HCT116 (cell line): ENCODE measurements around the gene VWC2L. TPM values are rescaled to one million over a fixed set of nuclear protein-coding genes. Genes with fewer than 3 reads are reported as not detected.

Source experiments
- ATAC-seq: fragments of 200-7000 bp; cut with Tn5 transposase; 2 replicates; pipeline ENCODE4 v1.9.1; 2020; ENCODE audit warnings: mild to moderate bottlenecking, moderate library complexity
- BruUV-seq: library from RNA; stranded (reverse); fragments of 400-500 nt; replicated peaks from 2 replicates; lab custom pipeline; 2021; lab: Mats Ljungman, UMichigan
- CTCF ChIA-PET: fragments of 300-600 bp; sonication (Branson Sonifier 250); formaldehyde crosslinking; loops from one replicate; lab custom pipeline; 2021; ENCODE audit warnings: antibody characterized with exemption; lab: Charles Lee
- POLR2A ChIA-PET: fragments of 300-600, 350-600 bp; sonication (Branson Sonifier 250); formaldehyde crosslinking; loops from one replicate; lab custom pipeline; 2021; ENCODE audit warnings: antibody characterized with exemption; lab: Charles Lee
- RAD21 ChIA-PET, 2 experiments: fragments of 300-600 bp; sonication (Branson Sonifier 250); formaldehyde crosslinking; loops; one replicate each; lab custom pipeline; 2023; ENCODE audit warnings: low total read pairs in 2 of 2; ENCODE audit not compliant: uncharacterized antibody in 2 of 2, unreplicated experiment in 2 of 2, low non-redundant PET in 1 of 2; lab: Charles Lee
- DNase-seq: peaks from one replicate; pipeline ENCODE4 v3.0.0-alpha.2; 2010; ENCODE audit warnings: low read depth, low spot score
- H2AFZ ChIP-seq: fragments of 200-600 bp; shearing (Covaris generic), sonication (generic); 2 replicates; pipeline ENCODE4 v1.6.1; 2017; ENCODE audit warnings: low read depth, mixed run types, mixed read lengths, antibody characterized with exemption, low read length; ENCODE audit not compliant: poor library complexity, severe bottlenecking
- H3K27ac ChIP-seq: 2 replicates; pipeline ENCODE4 v1.5.1; 2012; ENCODE audit warnings: low read depth, low read length
- H3K27me3 ChIP-seq: fragments of 200-600 bp; sonication (generic); 2 replicates; pipeline ENCODE4 v1.6.1; 2016; ENCODE audit warnings: mixed run types, low read length, mixed read lengths; ENCODE audit not compliant: insufficient read depth
- H3K36me3 ChIP-seq, 2 experiments: fragments of 200-500 bp in 1 of 2; fragments of 200-600 bp in 1 of 2; sonication (Bioruptor generic) in 1 of 2; sonication (generic) in 1 of 2; 2 replicates each; pipeline versions ENCODE4 v1.5.1 to v1.6.1; 2014 to 2016; ENCODE audit warnings: low read length in 2 of 2, inconsistent platforms in 1 of 2, mixed read lengths in 1 of 2, mixed run types in 1 of 2; ENCODE audit not compliant: insufficient read depth in 2 of 2, control insufficient read depth in 1 of 2
- H3K4me1 ChIP-seq, 2 experiments: fragments of 200-600 bp in 1 of 2; sonication (generic) in 1 of 2; 2 replicates each; pipeline versions ENCODE4 v1.5.1 to v1.6.1; 2012 to 2017; ENCODE audit warnings: low read length in 2 of 2, inconsistent platforms in 1 of 2, mild to moderate bottlenecking in 1 of 2, mixed read lengths in 1 of 2, mixed run types in 1 of 2, moderate library complexity in 1 of 2; ENCODE audit not compliant: insufficient read depth in 2 of 2, control insufficient read depth in 1 of 2
- H3K4me2 ChIP-seq: fragments of 200-600 bp; sonication (generic); 2 replicates; pipeline ENCODE4 v1.6.1; 2017; ENCODE audit warnings: mixed run types, low read length, mixed read lengths
- H3K4me3 ChIP-seq, 2 experiments: fragments of 200-600 bp in 1 of 2; sonication (generic) in 1 of 2; replicated peaks in 1 of 2; 2 replicates each; pipeline ENCODE4 v1.5.1; 2011 to 2016; ENCODE audit warnings: low read length in 2 of 2, control low read depth in 1 of 2, low read depth in 1 of 2, mild to moderate bottlenecking in 1 of 2, mixed read lengths in 1 of 2, mixed run types in 1 of 2
- H3K79me2 ChIP-seq: fragments of 200-600 bp; sonication (generic); 2 replicates; pipeline ENCODE4 v1.6.1; 2017; ENCODE audit warnings: mild to moderate bottlenecking, mixed run types, low read length, moderate library complexity, mixed read lengths; ENCODE audit not compliant: insufficient read depth
- H3K9ac ChIP-seq: fragments of 200-600 bp; sonication (generic); 2 replicates; pipeline ENCODE4 v1.6.1; 2016; ENCODE audit warnings: low read length, mixed read lengths
- H3K9me2 ChIP-seq: fragments of 200-600 bp; sonication (generic), shearing (Covaris generic); 2 replicates; pipeline ENCODE4 v1.6.1; 2017; ENCODE audit warnings: mixed run types, mild to moderate bottlenecking, moderate library complexity; ENCODE audit not compliant: insufficient read depth
- H3K9me3 ChIP-seq, 2 experiments: fragments of 200-500 bp in 1 of 2; fragments of 200-600 bp in 1 of 2; sonication (Bioruptor generic) in 1 of 2; sonication (generic) in 1 of 2; 2 replicates each; pipeline ENCODE4 v1.6.1; 2014 to 2017; ENCODE audit warnings: low read length in 2 of 2, mixed read lengths in 2 of 2, inconsistent platforms in 1 of 2, low read depth in 1 of 2, mild to moderate bottlenecking in 1 of 2, mixed run types in 1 of 2, moderate library complexity in 1 of 2; ENCODE audit not compliant: control insufficient read depth in 1 of 2, insufficient read depth in 1 of 2
- H4K20me1 ChIP-seq: fragments of 200-600 bp; sonication (generic), shearing (Covaris generic); 2 replicates; pipeline ENCODE4 v1.6.1; 2017; ENCODE audit warnings: mixed run types, mild to moderate bottlenecking, moderate library complexity; ENCODE audit not compliant: insufficient read depth
- CEBPB ChIP-seq: IDR thresholded peaks from 2 replicates; pipeline ENCODE4 v1.6.1; 2012; ENCODE audit warnings: low read depth
- EZH2phosphoT487 ChIP-seq: fragments of 200-600 bp; IDR thresholded peaks from 2 replicates; pipeline ENCODE4 v1.6.1; 2018; ENCODE audit warnings: antibody characterized with exemption, borderline replicate concordance
- JUND ChIP-seq: IDR thresholded peaks from 2 replicates; pipeline ENCODE4 v1.6.1; 2012
- POLR2A ChIP-seq: IDR thresholded peaks from 2 replicates; pipeline ENCODE4 v1.7.0; 2011; ENCODE audit warnings: borderline replicate concordance; ENCODE audit not compliant: insufficient read depth, insufficient read length; ENCODE audit errors: extremely low read depth
- POLR2AphosphoS5 ChIP-seq: IDR thresholded peaks from 2 replicates; pipeline ENCODE4 v1.6.1; 2011; ENCODE audit warnings: mild to moderate bottlenecking, low read depth, low read length, moderate library complexity
- TCF7L2 ChIP-seq: IDR thresholded peaks from 2 replicates; pipeline ENCODE4 v1.7.0; 2011; ENCODE audit warnings: borderline replicate concordance, inconsistent platforms; ENCODE audit not compliant: insufficient read depth, insufficient read length; ENCODE audit errors: extremely low read depth
- YY1 ChIP-seq: IDR thresholded peaks from 2 replicates; pipeline ENCODE4 v1.6.1; 2011; ENCODE audit warnings: low read length, low read depth, moderate library complexity, mild to moderate bottlenecking; ENCODE audit not compliant: insufficient replicate concordance; ENCODE audit errors: extremely low read depth
- ZNF274 ChIP-seq: fragments of 200-500 bp; sonication (Bioruptor generic); IDR thresholded peaks from 2 replicates; pipeline ENCODE4 v1.6.1; 2014; ENCODE audit warnings: mild to moderate bottlenecking, low read depth, low read length, inconsistent platforms
- intact Hi-C: fragments of 100-400 bp; cut with micrococcal nuclease; formaldehyde crosslinking; loops from 2 replicates; pipeline ENCODE4 v1.10.0; 2022
- total RNA-seq: library from RNA; stranded (reverse); gene quantifications from one replicate; pipeline ENCODE4 v1.2.1, GENCODE V29; 2021; ENCODE audit not compliant: unreplicated experiment
- TF ChIP-seq, protein P1 (sequence below): IDR thresholded peaks from 2 replicates; pipeline ENCODE4 v1.6.1; 2012; ENCODE audit warnings: low read depth
- TF ChIP-seq, protein P2 (sequence below): IDR thresholded peaks from 2 replicates; pipeline ENCODE4 v1.6.1; 2012

Gene VWC2L
- total RNA-seq, 1 experiment from 2014 or later = not detected

DNA sequence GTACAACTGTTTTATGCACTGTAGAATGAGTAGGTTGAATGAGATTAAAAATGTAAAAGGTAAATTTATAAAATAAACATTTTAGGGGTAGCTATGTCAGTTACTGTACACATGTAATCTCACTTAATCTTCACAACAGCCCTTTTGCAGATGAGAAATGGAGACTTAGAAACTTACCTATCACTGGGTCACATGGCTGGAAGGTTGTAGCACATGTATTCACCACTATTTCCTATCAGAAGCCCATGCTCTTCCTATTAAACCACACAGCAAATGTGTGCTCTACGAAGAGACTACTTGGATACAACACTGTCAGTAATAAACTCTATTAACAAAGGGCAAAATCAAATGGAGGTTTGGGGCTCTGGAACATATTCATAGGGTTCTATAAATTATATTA is 60.5 kb downstream of the VWC2L start:
- no peaks in the 10 kb centered on the region for H3K4me1 ChIP-seq
- DNase-seq (no peak), ATAC-seq (no peak)
- no peak overlapping the region for H3K27ac ChIP-seq
- H3K79me2 ChIP-seq = no peaks in the 10 kb centered on the region
- H4K20me1 ChIP-seq = no peaks in the 10 kb centered on the region
- no peak overlapping the region for H3K4me2 ChIP-seq
- no peak overlapping the region for H3K4me3 ChIP-seq
- intact Hi-C loops = no loop called here
- BruUV-seq = no TSS peak
- H3K27me3 ChIP-seq = no peaks in the 10 kb centered on the region
- no peaks in the 10 kb centered on the region for H3K36me3 ChIP-seq
- no peak overlapping the region for H2AFZ ChIP-seq
- ChIA-PET CTCF (no interaction called here), POLR2A (no interaction called here), RAD21 (no interaction called here)
- no peak overlapping the region for H3K9ac ChIP-seq
- TF ChIP-seq ZNF274 (no peak), JUND (no peak), POLR2AphosphoS5 (no peak), TCF7L2 (no peak), CEBPB (no peak), YY1 (no peak), POLR2A (no peak), EZH2phosphoT487 (no peak)
- TF ChIP-seq, protein P1, sequence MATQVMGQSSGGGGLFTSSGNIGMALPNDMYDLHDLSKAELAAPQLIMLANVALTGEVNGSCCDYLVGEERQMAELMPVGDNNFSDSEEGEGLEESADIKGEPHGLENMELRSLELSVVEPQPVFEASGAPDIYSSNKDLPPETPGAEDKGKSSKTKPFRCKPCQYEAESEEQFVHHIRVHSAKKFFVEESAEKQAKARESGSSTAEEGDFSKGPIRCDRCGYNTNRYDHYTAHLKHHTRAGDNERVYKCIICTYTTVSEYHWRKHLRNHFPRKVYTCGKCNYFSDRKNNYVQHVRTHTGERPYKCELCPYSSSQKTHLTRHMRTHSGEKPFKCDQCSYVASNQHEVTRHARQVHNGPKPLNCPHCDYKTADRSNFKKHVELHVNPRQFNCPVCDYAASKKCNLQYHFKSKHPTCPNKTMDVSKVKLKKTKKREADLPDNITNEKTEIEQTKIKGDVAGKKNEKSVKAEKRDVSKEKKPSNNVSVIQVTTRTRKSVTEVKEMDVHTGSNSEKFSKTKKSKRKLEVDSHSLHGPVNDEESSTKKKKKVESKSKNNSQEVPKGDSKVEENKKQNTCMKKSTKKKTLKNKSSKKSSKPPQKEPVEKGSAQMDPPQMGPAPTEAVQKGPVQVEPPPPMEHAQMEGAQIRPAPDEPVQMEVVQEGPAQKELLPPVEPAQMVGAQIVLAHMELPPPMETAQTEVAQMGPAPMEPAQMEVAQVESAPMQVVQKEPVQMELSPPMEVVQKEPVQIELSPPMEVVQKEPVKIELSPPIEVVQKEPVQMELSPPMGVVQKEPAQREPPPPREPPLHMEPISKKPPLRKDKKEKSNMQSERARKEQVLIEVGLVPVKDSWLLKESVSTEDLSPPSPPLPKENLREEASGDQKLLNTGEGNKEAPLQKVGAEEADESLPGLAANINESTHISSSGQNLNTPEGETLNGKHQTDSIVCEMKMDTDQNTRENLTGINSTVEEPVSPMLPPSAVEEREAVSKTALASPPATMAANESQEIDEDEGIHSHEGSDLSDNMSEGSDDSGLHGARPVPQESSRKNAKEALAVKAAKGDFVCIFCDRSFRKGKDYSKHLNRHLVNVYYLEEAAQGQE = no peak
- TF ChIP-seq, protein P2, sequence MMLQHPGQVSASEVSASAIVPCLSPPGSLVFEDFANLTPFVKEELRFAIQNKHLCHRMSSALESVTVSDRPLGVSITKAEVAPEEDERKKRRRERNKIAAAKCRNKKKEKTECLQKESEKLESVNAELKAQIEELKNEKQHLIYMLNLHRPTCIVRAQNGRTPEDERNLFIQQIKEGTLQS = no peak
- H3K9me2 ChIP-seq = no peaks in the 10 kb centered on the region
- H3K9me3 ChIP-seq = no peaks in the 10 kb centered on the region
